Karpas-422 (cell line): ENCODE results near the gene RAPGEF5. TPM values are rescaled to one million over a fixed set of nuclear protein-coding genes. Genes with fewer than 3 reads are reported as not detected.

Experiments used
- DNase-seq: peaks from one replicate; pipeline ENCODE4 v3.0.0-alpha.2; 2015
- H2AFZ ChIP-seq: fragments of 200-600 bp; sonication (generic); 2 replicates; pipeline ENCODE4 v1.6.1; 2014; ENCODE audit warnings: antibody characterized with exemption, low read length, mixed read lengths
- H3K27ac ChIP-seq: fragments of 200-600 bp; sonication (generic); 2 replicates; pipeline ENCODE4 v1.5.1; 2014; ENCODE audit warnings: mild to moderate bottlenecking, low read length, moderate library complexity
- H3K27me3 ChIP-seq: fragments of 200-600 bp; sonication (generic); 2 replicates; pipeline ENCODE4 v1.6.1; 2014; ENCODE audit warnings: low read length, mixed read lengths
- H3K36me3 ChIP-seq: fragments of 200-600 bp; sonication (generic); 2 replicates; pipeline ENCODE4 v1.6.1; 2014; ENCODE audit warnings: low read length, mixed read lengths; ENCODE audit not compliant: insufficient read depth
- H3K4me1 ChIP-seq: fragments of 200-600 bp; sonication (generic); 2 replicates; pipeline ENCODE4 v1.6.1; 2014; ENCODE audit warnings: mild to moderate bottlenecking, low read length, mixed read lengths
- H3K4me2 ChIP-seq: fragments of 200-600 bp; sonication (generic); 2 replicates; pipeline ENCODE4 v1.6.1; 2014; ENCODE audit warnings: low read length, low read depth, mild to moderate bottlenecking; ENCODE audit not compliant: poor library complexity, severe bottlenecking
- H3K4me3 ChIP-seq: fragments of 200-600 bp; sonication (generic); 2 replicates; pipeline ENCODE4 v1.5.1; 2014; ENCODE audit warnings: mild to moderate bottlenecking, antibody characterized with exemption, low read length, mixed read lengths
- H3K79me2 ChIP-seq: fragments of 200-600 bp; sonication (generic); 2 replicates; pipeline ENCODE4 v1.6.1; 2014; ENCODE audit warnings: mild to moderate bottlenecking, low read length, mixed read lengths
- H3K9ac ChIP-seq: fragments of 200-600 bp; sonication (generic); 2 replicates; pipeline ENCODE4 v1.6.0; 2014; ENCODE audit warnings: low read length
- H3K9me2 ChIP-seq: fragments of 200-600 bp; sonication (generic), shearing (Covaris generic); replicated peaks from 2 replicates; pipeline ENCODE4 v1.6.0; 2014; ENCODE audit warnings: mild to moderate bottlenecking, low read length, moderate library complexity; ENCODE audit not compliant: insufficient read depth
- H3K9me3 ChIP-seq: fragments of 300-700, 200-600 bp; sonication (generic); 2 replicates; pipeline ENCODE4 v1.6.1; 2014; ENCODE audit warnings: low read length, mixed read lengths
- H4K20me1 ChIP-seq: fragments of 200-600 bp; sonication (generic); 2 replicates; pipeline ENCODE4 v1.6.1; 2014; ENCODE audit warnings: mild to moderate bottlenecking, antibody characterized with exemption, low read length, low read depth; ENCODE audit not compliant: insufficient read depth
- total RNA-seq: library from RNA; depleted of rRNA; stranded (reverse); fragments of >200 nt; shearing (Covaris generic); gene quantifications from 2 replicates; pipeline ENCODE4 v1.2.3, GENCODE V29; 2014; ENCODE audit warnings: low replicate concordance

The RAPGEF5 gene
- total RNA-seq, 1 experiment from 2014 or later = 81.6 TPM

DNA sequence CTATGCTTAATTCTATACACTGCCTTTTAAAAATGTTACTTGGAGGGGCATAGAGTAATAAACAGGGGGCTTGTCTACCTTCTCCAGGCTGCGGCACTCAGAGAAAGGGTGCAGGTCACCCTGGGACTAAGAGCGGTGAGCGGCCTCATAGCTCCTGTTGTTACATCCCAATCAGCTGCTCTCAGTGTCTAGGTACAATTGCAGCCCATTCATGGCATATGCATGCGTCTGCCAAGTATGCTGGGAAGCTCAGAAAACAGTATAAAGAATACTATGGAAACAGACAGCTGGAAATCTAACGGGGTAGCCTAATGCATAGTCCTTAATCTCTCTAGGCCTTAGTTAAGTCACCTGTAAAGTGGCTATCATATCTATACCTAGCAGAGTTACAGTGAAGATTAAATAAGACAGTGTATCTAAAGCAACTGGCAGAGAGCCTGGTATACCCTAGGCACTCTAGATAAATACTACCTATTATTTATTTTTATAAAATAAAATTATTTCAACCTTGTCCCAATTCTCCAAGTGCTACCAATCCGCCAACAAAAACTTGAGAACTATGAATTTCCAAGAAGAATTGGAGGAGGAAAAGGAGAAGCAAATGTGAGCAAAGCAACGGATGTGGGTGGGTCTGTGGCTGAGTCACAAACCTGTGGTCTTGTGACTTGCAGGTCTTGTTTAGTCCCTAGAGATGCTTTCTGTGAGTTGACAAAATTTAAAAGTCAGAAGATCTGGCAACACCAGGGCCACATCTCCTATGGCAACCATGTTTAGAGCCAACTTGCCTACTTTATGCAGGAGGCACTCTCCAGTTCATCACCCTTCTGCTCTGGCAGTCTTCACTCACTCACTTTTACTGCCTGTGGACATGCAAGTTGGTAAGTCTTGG lies 183.0 kb downstream of the RAPGEF5 start:
- Histone ChIP-seq H3K4me3 (no peak overlapping the region), H2AFZ (no peak overlapping the region), H4K20me1 (no peaks in the 10 kb centered on the region), H3K9me2 (no peaks in the 10 kb centered on the region), H3K27me3 (no peaks in the 10 kb centered on the region), H3K4me1 (no peaks in the 10 kb centered on the region), H3K36me3 (peaks cover 12% of the 10 kb centered on the region; the same call in 1 of the 2 replicates), H3K27ac (no peak overlapping the region), H3K9me3 (no peaks in the 10 kb centered on the region), H3K4me2 (no peak overlapping the region), H3K9ac (no peak overlapping the region), H3K79me2 (peaks cover 14% of the 10 kb centered on the region)
- DNase-seq = peak; percentile 51

DNA sequence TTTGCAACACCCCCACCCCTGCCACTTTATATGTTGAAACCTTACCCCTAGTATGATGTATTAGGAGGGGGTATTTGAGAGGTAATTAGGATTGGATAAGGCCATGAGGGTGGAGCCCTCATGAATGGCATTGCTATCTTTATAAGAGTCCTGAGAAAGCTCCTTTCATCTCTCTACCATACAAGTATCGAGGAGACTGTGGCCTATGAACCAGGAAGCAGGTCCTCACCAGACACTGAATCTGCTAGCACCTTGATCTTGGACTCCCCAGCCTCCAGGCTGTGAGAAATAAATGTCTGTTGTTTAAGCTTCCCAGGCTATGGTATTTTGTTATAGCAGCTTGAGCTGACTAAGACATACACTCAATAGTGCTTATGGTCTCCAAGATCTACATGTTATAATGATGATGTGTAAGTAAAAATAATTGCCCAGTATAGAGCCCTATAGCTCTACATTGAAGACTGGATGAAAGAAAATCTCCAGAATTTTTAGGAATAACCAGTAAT lies 188.8 kb downstream of the RAPGEF5 start:
- Histone ChIP-seq H3K36me3 (peaks cover 27% of the 10 kb centered on the region; the same call in 1 of the 2 replicates), H3K9ac (no peak overlapping the region), H3K9me3 (no peaks in the 10 kb centered on the region), H3K27me3 (no peaks in the 10 kb centered on the region), H3K4me2 (no peak overlapping the region), H2AFZ (no peak overlapping the region), H3K27ac (no peak overlapping the region), H3K79me2 (peaks cover 4% of the 10 kb centered on the region), H3K4me1 (no peaks in the 10 kb centered on the region), H3K4me3 (no peak overlapping the region), H4K20me1 (no peaks in the 10 kb centered on the region), H3K9me2 (no peaks in the 10 kb centered on the region)
- DNase-seq = no peak

DNA sequence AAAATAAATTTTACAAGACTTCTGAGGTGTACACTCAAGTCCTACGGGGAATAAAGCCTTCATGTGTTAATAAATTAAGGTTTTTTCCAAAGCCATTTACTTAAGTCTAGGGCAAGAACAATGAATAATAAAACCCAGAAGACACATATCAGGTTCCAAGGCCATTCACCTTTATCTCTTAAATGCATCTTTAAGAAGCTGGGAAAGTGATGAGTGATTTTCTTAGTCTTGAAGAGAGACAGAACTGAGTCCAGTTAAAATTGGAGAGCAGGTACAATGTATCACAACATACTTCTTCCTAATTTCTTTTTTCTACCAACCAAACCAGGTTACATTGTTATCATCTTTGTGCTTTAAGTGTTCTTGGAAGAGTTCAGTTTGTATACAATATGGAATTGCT lies 189.5 kb downstream of the RAPGEF5 start:
- H3K9me3 ChIP-seq = no peaks in the 10 kb centered on the region
- peaks cover 3% of the 10 kb centered on the region; the same call in 1 of the 2 replicates for H3K79me2 ChIP-seq
- peaks cover 27% of the 10 kb centered on the region; the same call in 1 of the 2 replicates for H3K36me3 ChIP-seq
- H3K4me1 ChIP-seq = no peaks in the 10 kb centered on the region
- H3K27me3 ChIP-seq = no peaks in the 10 kb centered on the region
- no peaks in the 10 kb centered on the region for H3K9me2 ChIP-seq
- no peak overlapping the region for H3K4me2 ChIP-seq
- no peak overlapping the region for H2AFZ ChIP-seq
- H3K27ac ChIP-seq = no peak overlapping the region
- no peak overlapping the region for H3K4me3 ChIP-seq
- H4K20me1 ChIP-seq = no peaks in the 10 kb centered on the region
- no peak for DNase-seq
- H3K9ac ChIP-seq = no peak overlapping the region

DNA sequence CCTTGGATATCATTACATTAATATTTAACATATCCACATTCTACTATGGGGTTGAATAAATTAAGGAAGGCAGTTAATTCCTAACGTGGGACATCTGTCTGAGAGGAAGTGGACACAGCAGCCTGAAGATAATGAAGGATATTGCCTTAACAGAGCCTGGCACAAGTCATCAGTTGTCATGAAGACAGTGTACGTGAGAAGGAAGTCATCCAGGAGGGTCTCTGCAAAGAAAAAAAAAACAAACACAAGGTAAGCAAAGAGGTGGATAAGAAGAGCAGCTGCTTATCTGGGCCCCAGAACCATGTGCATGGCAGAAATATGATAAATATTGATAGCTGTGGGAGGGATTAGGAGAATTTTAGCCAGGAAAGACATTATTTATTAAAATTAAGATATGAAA lies 190.0 kb downstream of the RAPGEF5 start:
- Histone ChIP-seq H3K9ac (no peak overlapping the region), H3K4me3 (no peak overlapping the region), H3K27me3 (no peaks in the 10 kb centered on the region), H3K9me3 (no peaks in the 10 kb centered on the region), H3K4me1 (no peaks in the 10 kb centered on the region), H3K27ac (no peak overlapping the region), H3K9me2 (no peaks in the 10 kb centered on the region), H3K4me2 (no peak overlapping the region), H3K79me2 (peaks cover 3% of the 10 kb centered on the region; the same call in 1 of the 2 replicates), H2AFZ (no peak overlapping the region), H3K36me3 (peaks cover 32% of the 10 kb centered on the region; the same call in 1 of the 2 replicates), H4K20me1 (no peaks in the 10 kb centered on the region)
- no peak for DNase-seq

DNA sequence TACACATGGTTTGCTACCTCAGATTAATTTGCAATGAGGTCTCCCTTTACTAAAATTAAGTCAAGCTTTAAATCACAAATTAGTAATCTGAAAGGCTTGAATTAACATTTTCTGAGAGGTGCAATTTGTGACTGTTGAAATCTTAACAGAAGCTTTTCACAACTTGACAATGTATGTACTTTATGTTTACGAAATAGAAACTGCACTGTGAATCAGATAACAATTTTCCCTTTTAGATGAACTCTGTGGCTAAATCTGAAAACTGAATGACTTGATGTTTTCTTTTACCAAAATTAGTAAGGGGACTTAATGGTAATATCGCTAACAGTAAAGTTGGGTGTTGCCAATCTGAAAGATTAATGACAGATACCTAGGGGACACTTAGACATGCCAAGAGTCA lies 197.6 kb downstream of the RAPGEF5 start:
- Histone ChIP-seq H3K27me3 (no peaks in the 10 kb centered on the region), H3K9me3 (no peaks in the 10 kb centered on the region), H3K9ac (no peak overlapping the region), H3K36me3 (peaks cover 55% of the 10 kb centered on the region; the same call in 1 of the 2 replicates), H3K4me3 (no peak overlapping the region), H4K20me1 (no peaks in the 10 kb centered on the region), H3K27ac (no peak overlapping the region), H3K79me2 (peaks cover 3% of the 10 kb centered on the region; the same call in 1 of the 2 replicates), H3K4me2 (no peak overlapping the region), H3K4me1 (no peaks in the 10 kb centered on the region), H2AFZ (no peak overlapping the region), H3K9me2 (no peaks in the 10 kb centered on the region)
- no peak for DNase-seq

DNA sequence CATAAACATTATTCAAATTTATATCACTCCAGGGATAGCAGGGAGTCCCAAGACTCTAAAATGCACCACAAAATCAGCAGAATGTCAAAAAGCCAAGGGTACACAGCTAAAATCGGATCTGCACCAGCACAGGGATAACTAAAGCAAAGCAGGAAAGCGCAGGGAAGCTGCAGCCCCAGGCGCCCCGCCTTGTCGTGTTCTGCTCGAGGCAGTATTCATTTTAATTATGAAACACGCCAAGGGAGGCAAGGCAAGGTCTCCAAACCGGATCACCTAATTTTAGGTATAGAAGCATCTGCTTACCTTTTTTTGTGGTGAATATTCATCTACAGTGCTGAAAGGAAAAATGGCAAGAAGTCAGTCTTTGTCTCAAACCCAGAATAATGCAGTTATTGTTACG lies 199.4 kb downstream of the RAPGEF5 start:
- Histone ChIP-seq H3K9me2 (no peaks in the 10 kb centered on the region), H3K4me3 (no peak overlapping the region), H2AFZ (no peak overlapping the region), H3K4me2 (no peak overlapping the region), H3K27ac (no peak overlapping the region), H3K27me3 (no peaks in the 10 kb centered on the region), H3K9ac (no peak overlapping the region), H3K36me3 (peaks cover 63% of the 10 kb centered on the region; the same call in 1 of the 2 replicates), H3K4me1 (no peaks in the 10 kb centered on the region), H3K79me2 (no peaks in the 10 kb centered on the region; the same call in 1 of the 2 replicates), H3K9me3 (no peaks in the 10 kb centered on the region), H4K20me1 (no peaks in the 10 kb centered on the region)
- DNase-seq = no peak

DNA sequence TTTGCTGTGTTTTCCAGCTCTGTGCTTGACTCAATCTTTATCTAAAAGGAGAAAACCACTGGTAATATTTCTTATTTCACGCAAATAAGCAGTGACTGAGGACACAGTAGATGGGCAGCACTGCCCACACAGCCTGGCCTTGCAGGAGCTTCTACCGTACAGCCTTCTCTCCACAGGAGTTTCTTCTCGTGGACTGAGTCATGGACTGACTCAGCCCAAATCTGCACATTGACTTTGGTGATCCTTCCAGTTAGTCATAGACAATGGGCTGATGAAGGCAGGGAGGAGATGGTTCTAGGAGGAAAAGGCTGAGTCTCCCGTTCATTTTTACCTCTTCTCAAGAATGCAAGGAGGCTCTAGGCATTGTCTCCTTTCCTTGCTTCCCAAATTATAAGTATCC lies 200.7 kb downstream of the RAPGEF5 start:
- no peak overlapping the region for H3K9ac ChIP-seq
- H3K4me1 ChIP-seq = no peaks in the 10 kb centered on the region
- no peaks in the 10 kb centered on the region for H3K79me2 ChIP-seq
- no peak overlapping the region for H2AFZ ChIP-seq
- no peak overlapping the region for H3K27ac ChIP-seq
- no peaks in the 10 kb centered on the region for H3K9me2 ChIP-seq
- no peaks in the 10 kb centered on the region for H4K20me1 ChIP-seq
- H3K27me3 ChIP-seq = no peaks in the 10 kb centered on the region
- DNase-seq = no peak
- H3K9me3 ChIP-seq = no peaks in the 10 kb centered on the region
- no peak overlapping the region for H3K4me2 ChIP-seq
- peaks cover 63% of the 10 kb centered on the region; the same call in 1 of the 2 replicates for H3K36me3 ChIP-seq
- no peak overlapping the region for H3K4me3 ChIP-seq

DNA sequence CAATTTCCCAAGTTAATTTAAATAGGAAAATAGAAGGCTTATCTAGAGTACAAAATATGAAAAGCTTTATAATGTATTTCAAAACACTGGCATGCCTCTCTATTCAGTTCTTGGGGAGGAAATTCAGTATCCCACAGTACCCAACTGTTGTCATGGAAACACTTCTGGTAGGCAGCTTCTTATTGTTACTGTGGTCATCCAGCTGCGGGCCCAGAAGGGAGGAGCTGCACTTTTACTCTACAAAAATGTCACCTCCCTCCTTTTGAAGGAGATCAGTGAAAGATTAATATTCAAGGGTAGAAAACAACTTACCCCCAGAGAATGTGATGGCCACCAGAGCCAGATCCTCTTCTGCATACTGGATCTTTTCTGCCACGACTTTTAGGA lies 202.8 kb downstream of the RAPGEF5 start:
- no peaks in the 10 kb centered on the region for H3K9me2 ChIP-seq
- no peaks in the 10 kb centered on the region for H3K79me2 ChIP-seq
- no peak overlapping the region for H3K4me2 ChIP-seq
- no peak for DNase-seq
- no peaks in the 10 kb centered on the region for H4K20me1 ChIP-seq
- no peak overlapping the region for H3K27ac ChIP-seq
- H2AFZ ChIP-seq = no peak overlapping the region
- no peak overlapping the region for H3K9ac ChIP-seq
- no peaks in the 10 kb centered on the region for H3K9me3 ChIP-seq
- peaks cover 61% of the 10 kb centered on the region; the same call in 1 of the 2 replicates for H3K36me3 ChIP-seq
- H3K27me3 ChIP-seq = no peaks in the 10 kb centered on the region
- no peak overlapping the region for H3K4me3 ChIP-seq
- H3K4me1 ChIP-seq = no peaks in the 10 kb centered on the region
